ENCODE data around the gene TAF9.
"Not testable (repeated sequence)": the region's sequence is repeated elsewhere in the genome, so short reads cannot be mapped to it uniquely, and the experiment has no call there.

The TAF9 gene, protein sequence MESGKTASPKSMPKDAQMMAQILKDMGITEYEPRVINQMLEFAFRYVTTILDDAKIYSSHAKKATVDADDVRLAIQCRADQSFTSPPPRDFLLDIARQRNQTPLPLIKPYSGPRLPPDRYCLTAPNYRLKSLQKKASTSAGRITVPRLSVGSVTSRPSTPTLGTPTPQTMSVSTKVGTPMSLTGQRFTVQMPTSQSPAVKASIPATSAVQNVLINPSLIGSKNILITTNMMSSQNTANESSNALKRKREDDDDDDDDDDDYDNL

DNA sequence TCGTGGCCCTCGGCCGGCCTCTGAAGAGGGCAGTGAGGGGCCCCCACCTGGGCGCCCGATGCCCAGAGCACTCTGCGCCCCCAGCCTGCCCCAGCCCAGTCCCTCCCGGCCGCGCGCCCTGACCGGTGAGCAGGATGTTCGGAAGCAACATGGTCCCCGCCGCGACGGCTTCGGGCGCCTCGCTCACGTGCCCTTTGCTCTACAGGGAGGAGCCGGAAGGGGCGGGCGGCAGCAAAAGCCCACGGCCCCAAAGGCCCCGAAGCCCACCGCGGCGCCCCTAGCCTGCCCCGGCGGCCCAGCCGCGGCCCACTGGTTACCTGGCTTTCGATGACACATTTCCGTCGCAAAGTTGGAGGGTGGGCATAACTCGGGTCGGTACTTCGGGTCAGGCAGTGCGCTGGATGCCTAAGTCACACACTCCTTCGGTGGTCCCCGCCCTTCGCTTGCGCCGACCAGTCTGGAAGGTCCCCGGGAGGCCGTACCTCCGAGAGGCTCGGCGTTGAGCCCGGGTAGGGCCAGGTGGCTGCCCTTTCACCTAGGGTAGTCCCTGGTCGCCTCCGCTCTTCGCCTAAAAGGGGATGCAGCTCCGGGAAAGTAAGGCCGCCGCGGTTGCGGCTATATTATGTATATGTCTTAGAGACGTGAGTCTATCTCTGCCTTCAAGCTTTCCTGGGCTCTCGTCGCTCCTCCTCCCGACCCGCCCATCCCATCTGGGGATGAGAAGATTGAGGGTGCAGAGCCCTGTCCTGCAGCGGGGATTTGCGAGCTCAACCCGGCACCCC lies at the start of gene TAF9, which contains the start of the genes AK6 and RAD17:
Gene TAF9 (minus strand): TSS at position 181 of the 782 bp plus-strand sequence. CDS start 3,783 bp downstream, outside the sequence.
Gene AK6 (minus strand): TSS at position 181 of the 782 bp plus-strand sequence. CDS start 30 bp downstream, at position 151.
Gene RAD17 (plus strand): TSS at position 479 of the 782 bp plus-strand sequence. CDS start 2,391 bp downstream, outside the sequence.
- DNase-seq (ENCODE audit: low read depth), result peak; percentile 73

- DNase-seq (ENCODE audit: low read depth), result no peak
Observed at GRCh38 chr5:69418554-69418953, 49.2 kb upstream of the TAF9 start.

DNA sequence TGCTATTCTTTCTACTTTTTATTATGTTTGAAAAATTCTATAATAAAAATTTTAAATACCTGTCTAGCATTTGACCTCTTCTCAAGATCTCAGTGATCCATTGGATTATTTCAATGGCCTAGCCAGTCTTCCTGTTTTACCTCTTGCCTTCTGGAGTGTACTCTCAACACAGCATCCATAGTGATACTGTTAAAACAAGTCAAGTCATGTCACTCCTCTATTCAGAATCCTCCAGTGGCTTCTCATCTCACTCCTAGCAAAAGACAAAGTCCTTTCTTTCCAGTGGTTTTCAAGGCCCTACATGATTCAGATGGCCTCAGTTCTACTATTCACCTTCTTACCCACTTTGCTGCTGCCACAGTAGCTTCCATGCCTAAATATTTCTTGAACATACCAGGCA lies 47.4 kb upstream of the TAF9 start:
- no peak for DNase-seq (ENCODE audit: low read depth)

DNA sequence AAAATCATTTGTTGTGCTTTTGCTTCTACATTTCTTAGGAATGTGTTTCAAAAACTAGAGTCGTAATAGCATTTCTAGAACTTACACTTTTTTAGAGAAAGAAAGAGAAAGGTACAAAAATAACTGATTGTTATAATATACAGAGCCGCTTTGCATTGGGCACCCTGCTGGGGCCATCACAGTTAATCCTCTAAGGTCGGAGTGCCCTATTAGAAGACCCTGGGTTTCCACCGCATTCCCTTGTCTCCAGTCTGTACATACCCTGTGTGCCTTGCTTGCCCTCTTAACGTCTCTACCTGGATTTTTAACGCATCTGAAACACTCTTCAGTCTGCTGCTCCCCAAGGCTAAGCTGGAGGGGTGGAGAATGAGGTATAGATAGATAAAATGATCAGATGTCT lies 46.9 kb upstream of the TAF9 start:
- DNase-seq (ENCODE audit: low read depth), result no peak

DNA sequence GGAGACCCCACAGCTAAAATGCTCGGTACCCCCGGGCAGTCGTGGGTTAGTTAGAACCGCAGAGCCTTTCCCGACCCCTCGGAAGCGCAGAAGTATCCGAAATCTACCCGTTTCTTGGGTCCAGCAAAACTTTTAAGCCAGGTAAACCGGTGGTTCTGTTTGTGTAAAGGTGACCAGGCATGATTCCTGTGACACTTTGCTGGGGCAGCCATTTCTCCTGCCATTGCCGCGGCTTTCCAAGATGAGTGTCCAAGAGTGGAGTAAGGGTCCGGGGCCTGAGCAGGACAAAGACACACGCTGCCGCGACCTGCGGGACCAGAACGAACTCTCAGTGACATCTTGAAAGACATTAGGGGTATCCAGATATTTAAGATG lies 46.3 kb upstream of the TAF9 start:
- no peak for DNase-seq (ENCODE audit: low read depth)

DNA sequence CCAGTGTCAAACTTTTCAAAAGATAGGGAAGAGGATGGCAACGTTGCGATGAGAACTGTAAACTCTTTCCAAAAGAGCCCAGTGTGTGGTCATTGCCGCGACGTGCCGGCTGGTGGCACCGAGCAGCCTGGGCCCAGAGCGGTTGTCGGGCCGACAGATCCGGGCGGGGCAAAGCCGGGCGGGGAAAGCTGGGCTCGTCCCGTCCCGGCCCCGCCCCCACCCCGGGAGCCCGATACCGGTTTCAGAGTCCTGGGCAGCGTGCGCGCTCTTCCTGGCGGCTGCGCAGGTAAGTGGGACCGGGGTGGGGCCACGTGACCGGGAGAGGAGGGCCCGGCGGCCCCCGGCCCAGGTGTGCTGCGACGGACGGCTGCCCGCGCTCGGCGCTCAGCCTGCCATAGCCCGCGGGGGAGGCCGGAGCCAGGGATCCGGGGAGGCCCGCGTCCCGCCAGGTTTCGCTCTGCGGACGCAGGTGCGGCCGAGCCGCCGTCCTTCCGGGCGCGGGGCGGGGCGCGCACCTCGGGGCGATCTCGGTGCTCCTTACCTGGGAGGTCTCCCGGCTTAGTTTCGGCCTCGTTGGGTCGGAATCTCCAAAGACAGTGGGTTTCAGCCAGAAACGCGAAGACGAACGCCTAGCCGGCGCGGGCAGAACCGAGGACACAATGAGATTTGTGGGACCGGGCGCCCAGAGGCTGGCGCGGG lies 45.7 kb upstream of the TAF9 start, which contains the start of gene MARVELD2:
Gene MARVELD2 (plus strand): TSS at position 232 of the 699 bp plus-strand sequence. CDS start 4,270 bp downstream, outside the sequence.
- no peak for DNase-seq (ENCODE audit: low read depth)

DNA sequence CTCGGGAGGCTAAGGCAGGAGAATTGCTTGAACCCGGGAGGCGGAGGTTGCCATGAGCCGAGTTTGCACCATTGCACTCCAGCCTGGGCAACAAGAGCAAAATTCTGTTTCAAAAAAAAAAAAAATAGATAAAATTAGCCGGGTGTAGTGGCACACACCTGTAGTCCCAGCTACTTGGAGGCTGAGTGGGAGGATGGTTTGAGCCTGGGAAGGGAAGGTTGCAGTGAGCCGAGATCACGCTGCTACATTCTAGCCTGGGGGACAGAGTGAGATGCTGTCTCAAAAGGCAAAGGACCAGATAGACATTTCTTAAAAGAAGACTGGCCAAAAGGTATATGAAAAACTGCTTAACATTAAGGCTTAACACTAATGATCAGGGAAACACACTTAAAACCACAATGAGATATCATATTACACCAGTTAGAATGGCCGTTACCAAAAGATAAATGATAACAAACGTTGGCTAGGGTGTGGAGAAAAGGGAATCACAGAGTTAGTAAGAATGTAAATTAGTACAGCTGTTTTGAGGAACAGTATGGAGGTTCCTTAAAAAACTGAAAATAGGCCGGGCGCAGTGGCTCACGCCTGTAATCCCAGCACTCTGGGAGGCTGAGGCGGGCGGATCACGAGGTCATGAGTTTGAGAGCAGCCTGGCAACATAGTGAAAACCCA lies 35.5 kb upstream of the TAF9 start:
- no peak for DNase-seq (ENCODE audit: low read depth)

GRCh38 chr5:69378376-69378775 lies 9.1 kb upstream of the TAF9 start:
- no peak for DNase-seq (ENCODE audit: low read depth)

GRCh38 chr5:69374911-69375446 lies 5.7 kb upstream of the TAF9 start:
- DNase-seq (ENCODE audit: low read depth), result no peak

GRCh38 chr5:69372394-69372793 lies 3.1 kb upstream of the TAF9 start:
- DNase-seq (ENCODE audit: low read depth), result no peak

GRCh38 chr5:69370335-69370734 lies 1.0 kb upstream of the TAF9 start:
- DNase-seq (ENCODE audit: low read depth), result not testable (repeated sequence)

- peak; percentile 9 for DNase-seq (ENCODE audit: low read depth)
Observed at GRCh38 chr5:69368458-69369339, 621 bp downstream of the TAF9 start.

- no peak for DNase-seq (ENCODE audit: low read depth)
Observed at GRCh38 chr5:69367697-69368279, 1.5 kb downstream of the TAF9 start.

GRCh38 chr5:69364850-69365249 lies 4.5 kb downstream of the TAF9 start:
- DNase-seq (ENCODE audit: low read depth), result no peak

DNA sequence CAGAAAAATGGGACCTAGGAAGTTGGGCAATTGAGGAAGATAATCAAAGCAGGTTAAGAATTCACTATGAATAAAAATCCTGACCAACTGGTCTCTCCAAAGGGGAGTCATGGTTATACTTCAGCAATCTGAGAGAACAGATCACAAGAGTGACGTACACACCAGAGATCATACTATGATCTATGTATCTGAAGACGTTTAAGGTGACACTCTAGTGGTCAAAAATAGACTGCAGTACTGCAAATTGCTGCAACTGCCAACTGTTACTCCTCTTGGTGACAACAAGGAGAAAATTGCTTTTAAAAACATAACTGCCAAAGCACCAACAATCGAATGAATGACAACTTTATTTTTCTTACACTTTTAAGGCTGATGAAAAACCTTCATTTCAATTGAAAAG lies 4.9 kb downstream of the TAF9 start:
- DNase-seq (ENCODE audit: low read depth), result no peak

- DNase-seq (ENCODE audit: low read depth), result no peak
Observed at GRCh38 chr5:69360442-69360841, 8.9 kb downstream of the TAF9 start.

DNA sequence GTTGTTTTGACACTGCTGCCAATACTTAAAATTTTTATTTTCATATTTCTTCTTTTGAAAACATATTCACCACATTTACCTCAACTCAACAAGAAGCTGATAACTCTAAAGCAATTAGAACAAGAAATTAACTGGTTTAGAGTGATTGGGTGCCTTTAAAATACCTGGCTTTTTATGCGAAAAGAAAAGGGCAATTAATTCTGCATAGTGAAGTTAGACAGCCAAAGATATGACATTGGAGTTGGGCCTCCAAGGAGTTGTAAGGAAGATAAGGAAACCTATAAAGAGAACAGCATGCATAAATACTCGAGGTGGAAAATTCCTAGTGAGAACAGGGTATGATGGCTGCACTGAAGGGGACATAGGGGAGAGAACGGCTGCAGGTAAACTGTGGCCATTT lies 9.6 kb downstream of the TAF9 start:
- DNase-seq (ENCODE audit: low read depth), result no peak

- DNase-seq (ENCODE audit: low read depth), result no peak
Observed at GRCh38 chr5:69350664-69351063, 18.7 kb downstream of the TAF9 start.

DNA sequence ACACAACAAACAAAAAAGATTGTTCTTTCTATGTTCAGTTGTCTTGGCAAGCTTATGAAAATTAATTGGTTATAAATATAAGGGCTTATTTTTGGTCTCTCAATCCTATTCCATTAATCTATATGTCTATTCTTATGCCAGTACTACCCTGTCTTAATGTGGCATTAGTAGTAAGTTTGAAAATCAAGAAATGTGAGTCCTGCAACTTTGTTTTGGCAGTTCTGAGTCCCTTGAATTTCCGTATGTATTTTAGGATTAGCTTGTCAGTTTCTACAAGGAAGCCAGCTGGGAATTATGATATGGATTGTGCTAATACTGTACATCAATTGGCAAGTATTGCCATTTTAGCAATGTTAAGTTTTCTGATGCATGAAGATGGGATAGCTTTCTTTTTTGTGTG lies 26.2 kb downstream of the TAF9 start:
- DNase-seq (ENCODE audit: low read depth), result no peak

DNA sequence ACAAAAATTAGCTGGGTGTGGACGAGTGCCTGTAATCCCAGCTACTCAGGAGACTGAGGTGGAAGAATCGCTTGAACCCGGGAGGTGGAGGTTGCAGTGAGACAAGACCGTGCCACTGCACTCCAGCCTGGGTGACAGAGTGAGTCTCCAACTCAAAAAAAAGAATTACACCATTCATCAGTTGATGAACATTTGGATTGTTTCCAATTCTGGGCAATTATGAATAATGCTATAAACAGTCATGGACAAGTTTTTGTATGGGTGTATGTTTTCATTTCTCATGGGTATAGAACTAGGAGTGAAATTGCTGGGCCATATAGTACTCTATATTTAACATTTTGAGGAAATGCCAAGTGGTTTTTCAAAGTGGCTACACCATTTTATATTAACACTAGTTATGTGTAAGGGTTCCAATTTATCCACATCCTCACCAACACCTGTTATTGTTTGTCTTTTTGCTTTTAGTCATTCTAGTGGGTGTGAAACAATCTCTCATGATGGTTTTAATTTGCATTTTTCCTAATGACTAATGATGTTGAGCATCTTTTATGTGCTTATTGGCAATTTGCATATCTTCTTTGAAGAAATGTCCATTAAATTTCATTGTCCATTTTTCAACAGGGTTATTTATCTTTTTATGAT lies 27.7 kb downstream of the TAF9 start:
- no peak for DNase-seq (ENCODE audit: low read depth)
